ENCODE measurements around the gene WIPI1.

- no peak for TF ChIP-seq PRRX2 (CRISPR knock-in tag; IDR thresholded peaks at IDR 0.05)
- no peak for TF ChIP-seq STAT6 (CRISPR knock-in tag; conservative IDR thresholded peaks at IDR 0.05; ENCODE audit: low read depth)
- TF ChIP-seq FOXJ3 (CRISPR knock-in tag; IDR thresholded peaks at IDR 0.05; ENCODE audit: borderline replicate concordance), result no peak
- TF ChIP-seq SMAD4 (CRISPR knock-in tag; IDR thresholded peaks at IDR 0.05), result no peak
- no peak for TF ChIP-seq PRDM15 (CRISPR knock-in tag; IDR thresholded peaks at IDR 0.05)
- TF ChIP-seq FOXP4 (CRISPR knock-in tag; IDR thresholded peaks at IDR 0.05), result no peak
- no peak for TF ChIP-seq CTCF (IDR thresholded peaks at IDR 0.05)
- TF ChIP-seq RELA (CRISPR knock-in tag; IDR thresholded peaks at IDR 0.05; ENCODE audit: borderline replicate concordance), result no peak
Measured at GRCh38 chr17:68489919-68490318, 32.6 kb upstream of the WIPI1 start.

Measured in WTC11 (cell line).